ENCODE measurements around the gene PSMD9. TPM values are rescaled to one million over a fixed set of nuclear protein-coding genes. Genes with fewer than 3 reads are reported as not detected.

The PSMD9 gene
- total and polyA plus RNA-seq, 2 experiments from 2014 or later: 32.7 to 36.3 TPM

- no peak overlapping the region for H3K27ac Mint-ChIP-seq
- ATAC-seq (no peak), DNase-seq (ENCODE audit: low spot score) (no peak)
- no peaks in the 10 kb centered on the region for H3K36me3 Mint-ChIP-seq (ENCODE audit: low read depth)
- Histone ChIP-seq H3K9me2 (ENCODE audit: insufficient read depth) (no peaks in the 10 kb centered on the region), H3K4me3 (no peak overlapping the region), H3K27ac (ENCODE audit: low read depth) (no peak overlapping the region), H2AFZ (no peak overlapping the region), H4K20me1 (replicated peaks; ENCODE audit: insufficient read depth) (no peaks in the 10 kb centered on the region), H3K36me3 (ENCODE audit: insufficient read depth) (no peaks in the 10 kb centered on the region), H3F3A (replicated peaks; ENCODE audit: low read depth) (no peaks in the 10 kb centered on the region), H3K4me1 (ENCODE audit: insufficient read depth) (no peaks in the 10 kb centered on the region), H3K79me2 (replicated peaks; ENCODE audit: insufficient read depth) (no peaks in the 10 kb centered on the region), H3K27me3 (ENCODE audit: insufficient read depth) (no peaks in the 10 kb centered on the region), H3K4me2 (no peak overlapping the region)
- H3K4me3 Mint-ChIP-seq: no peak overlapping the region
- H3K4me1 Mint-ChIP-seq: 0 out of 3 replicates have a peak, but pooled peaks cover 5% of the 10 kb centered on the region
- no peaks in the 10 kb centered on the region for H3K9me3 Mint-ChIP-seq
- no peak for TF ChIP-seq STAT1 (IDR thresholded peaks at IDR 0.05; ENCODE audit: unreplicated experiment)
- H3K27me3 Mint-ChIP-seq (ENCODE audit: insufficient read depth, low read depth, poor library complexity): peaks cover 3% of the 10 kb centered on the region
These were observed 42.9 kb upstream of the PSMD9 start for GRCh38 chr12:121845701-121846100.

- Histone ChIP-seq H3F3A (replicated peaks; ENCODE audit: low read depth) (no peaks in the 10 kb centered on the region), H4K20me1 (replicated peaks; ENCODE audit: insufficient read depth) (no peaks in the 10 kb centered on the region), H3K4me3 (no peak overlapping the region), H2AFZ (no peak overlapping the region), H3K4me2 (no peak overlapping the region), H3K4me1 (ENCODE audit: insufficient read depth) (no peaks in the 10 kb centered on the region), H3K27me3 (ENCODE audit: insufficient read depth) (no peaks in the 10 kb centered on the region), H3K79me2 (replicated peaks; ENCODE audit: insufficient read depth) (no peaks in the 10 kb centered on the region), H3K9me2 (ENCODE audit: insufficient read depth) (no peaks in the 10 kb centered on the region), H3K36me3 (ENCODE audit: insufficient read depth) (no peaks in the 10 kb centered on the region), H3K27ac (ENCODE audit: low read depth) (no peak overlapping the region)
- no peak overlapping the region for H3K27ac Mint-ChIP-seq
- no peak for DNase-seq (ENCODE audit: low spot score)
- peaks cover 3% of the 10 kb centered on the region for H3K27me3 Mint-ChIP-seq (ENCODE audit: insufficient read depth, low read depth, poor library complexity)
- no peak for ATAC-seq
- no peak overlapping the region for H3K4me3 Mint-ChIP-seq
- H3K36me3 Mint-ChIP-seq (ENCODE audit: low read depth): no peaks in the 10 kb centered on the region
- no peaks in the 10 kb centered on the region for H3K4me1 Mint-ChIP-seq
- no peaks in the 10 kb centered on the region for H3K9me3 Mint-ChIP-seq
- TF ChIP-seq STAT1 (IDR thresholded peaks at IDR 0.05; ENCODE audit: unreplicated experiment) (no peak), CREB1 (CRISPR knock-in tag; IDR thresholded peaks at IDR 0.05; ENCODE audit: low read depth) (no peak), EZH2 (IDR thresholded peaks at IDR 0.05; ENCODE audit: low read depth, unreplicated experiment) (no peak), ZNF331 (CRISPR knock-in tag; IDR thresholded peaks at IDR 0.05; ENCODE audit: low read depth) (no peak), ZNF114 (CRISPR knock-in tag; IDR thresholded peaks at IDR 0.05) (no peak), EZH2phosphoT487 (IDR thresholded peaks at IDR 0.05; ENCODE audit: unreplicated experiment) (no peak), REST (IDR thresholded peaks at IDR 0.05; ENCODE audit: unreplicated experiment) (no peak), POLR2AphosphoS5 (IDR thresholded peaks at IDR 0.05; ENCODE audit: low read depth) (no peak), NANOG (IDR thresholded peaks at IDR 0.05; ENCODE audit: borderline replicate concordance) (no peak), JUNB (IDR thresholded peaks at IDR 0.05; ENCODE audit: unreplicated experiment) (no peak)
- TF ChIP-seq, protein P1, sequence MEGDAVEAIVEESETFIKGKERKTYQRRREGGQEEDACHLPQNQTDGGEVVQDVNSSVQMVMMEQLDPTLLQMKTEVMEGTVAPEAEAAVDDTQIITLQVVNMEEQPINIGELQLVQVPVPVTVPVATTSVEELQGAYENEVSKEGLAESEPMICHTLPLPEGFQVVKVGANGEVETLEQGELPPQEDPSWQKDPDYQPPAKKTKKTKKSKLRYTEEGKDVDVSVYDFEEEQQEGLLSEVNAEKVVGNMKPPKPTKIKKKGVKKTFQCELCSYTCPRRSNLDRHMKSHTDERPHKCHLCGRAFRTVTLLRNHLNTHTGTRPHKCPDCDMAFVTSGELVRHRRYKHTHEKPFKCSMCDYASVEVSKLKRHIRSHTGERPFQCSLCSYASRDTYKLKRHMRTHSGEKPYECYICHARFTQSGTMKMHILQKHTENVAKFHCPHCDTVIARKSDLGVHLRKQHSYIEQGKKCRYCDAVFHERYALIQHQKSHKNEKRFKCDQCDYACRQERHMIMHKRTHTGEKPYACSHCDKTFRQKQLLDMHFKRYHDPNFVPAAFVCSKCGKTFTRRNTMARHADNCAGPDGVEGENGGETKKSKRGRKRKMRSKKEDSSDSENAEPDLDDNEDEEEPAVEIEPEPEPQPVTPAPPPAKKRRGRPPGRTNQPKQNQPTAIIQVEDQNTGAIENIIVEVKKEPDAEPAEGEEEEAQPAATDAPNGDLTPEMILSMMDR (conservative IDR thresholded peaks at IDR 0.05; ENCODE audit: low read depth in 2 of 2): no peak
- TF ChIP-seq, protein P2, sequence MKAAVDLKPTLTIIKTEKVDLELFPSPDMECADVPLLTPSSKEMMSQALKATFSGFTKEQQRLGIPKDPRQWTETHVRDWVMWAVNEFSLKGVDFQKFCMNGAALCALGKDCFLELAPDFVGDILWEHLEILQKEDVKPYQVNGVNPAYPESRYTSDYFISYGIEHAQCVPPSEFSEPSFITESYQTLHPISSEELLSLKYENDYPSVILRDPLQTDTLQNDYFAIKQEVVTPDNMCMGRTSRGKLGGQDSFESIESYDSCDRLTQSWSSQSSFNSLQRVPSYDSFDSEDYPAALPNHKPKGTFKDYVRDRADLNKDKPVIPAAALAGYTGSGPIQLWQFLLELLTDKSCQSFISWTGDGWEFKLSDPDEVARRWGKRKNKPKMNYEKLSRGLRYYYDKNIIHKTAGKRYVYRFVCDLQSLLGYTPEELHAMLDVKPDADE (IDR thresholded peaks at IDR 0.05): no peak
These were observed 39.4 kb upstream of the PSMD9 start for GRCh38 chr12:121849211-121849610.

Data from GM23338 (cell line).